Left ventricle myocardium inferior (tissue), 1 donor: ENCODE measurements around the gene LRRC3C. TPM values are rescaled to one million over a fixed set of nuclear protein-coding genes. Genes with fewer than 3 reads are reported as not detected.

Source experiments
- DNase-seq: peaks from one replicate; pipeline ENCODE4 v3.0.0-alpha.2; 2020
- H3K27ac ChIP-seq: fragments of 200-600 bp; replicated peaks from 2 replicates; pipeline ENCODE4 v1.8.0; 2021
- H3K27me3 ChIP-seq: fragments of 200-600 bp; 2 replicates; pipeline ENCODE4 v1.8.0; 2021; ENCODE audit warnings: low read depth
- H3K36me3 ChIP-seq: fragments of 200-600 bp; 2 replicates; pipeline ENCODE4 v1.8.0; 2021
- H3K4me1 ChIP-seq: fragments of 200-600 bp; 2 replicates; pipeline ENCODE4 v1.8.0; 2021
- H3K4me3 ChIP-seq: fragments of 200-600 bp; 2 replicates; pipeline ENCODE4 v1.8.0; 2021; ENCODE audit warnings: mild to moderate bottlenecking, moderate library complexity
- H3K9me3 ChIP-seq: fragments of 200-600 bp; replicated peaks from 2 replicates; pipeline ENCODE4 v1.8.0; 2021
- intact Hi-C: fragments of 100-400 bp; cut with micrococcal nuclease; formaldehyde crosslinking; loops from one replicate; pipeline ENCODE4 v1.11.0; 2022
- total RNA-seq: library from RNA; stranded (reverse); fragmentation: NEBNext Ultra II Directional; extraction: Animal tissue kit (Norgen Biotek cat#: 25700); gene quantifications from one replicate; pipeline ENCODE4 v1.2.1, GENCODE V29; 2021
- TF ChIP-seq, protein P1 (sequence below): fragments of 200-600 bp; IDR thresholded peaks from 2 replicates; pipeline ENCODE4 v1.8.0; 2021; ENCODE audit warnings: antibody characterized with exemption, mild to moderate bottlenecking, borderline replicate concordance
- donor health status: DM: no; HTN: yes; CAD: no; lungs with severe emphysema.

The LRRC3C gene
- total RNA-seq, 1 donor from 2014 or later, result not detected

DNA sequence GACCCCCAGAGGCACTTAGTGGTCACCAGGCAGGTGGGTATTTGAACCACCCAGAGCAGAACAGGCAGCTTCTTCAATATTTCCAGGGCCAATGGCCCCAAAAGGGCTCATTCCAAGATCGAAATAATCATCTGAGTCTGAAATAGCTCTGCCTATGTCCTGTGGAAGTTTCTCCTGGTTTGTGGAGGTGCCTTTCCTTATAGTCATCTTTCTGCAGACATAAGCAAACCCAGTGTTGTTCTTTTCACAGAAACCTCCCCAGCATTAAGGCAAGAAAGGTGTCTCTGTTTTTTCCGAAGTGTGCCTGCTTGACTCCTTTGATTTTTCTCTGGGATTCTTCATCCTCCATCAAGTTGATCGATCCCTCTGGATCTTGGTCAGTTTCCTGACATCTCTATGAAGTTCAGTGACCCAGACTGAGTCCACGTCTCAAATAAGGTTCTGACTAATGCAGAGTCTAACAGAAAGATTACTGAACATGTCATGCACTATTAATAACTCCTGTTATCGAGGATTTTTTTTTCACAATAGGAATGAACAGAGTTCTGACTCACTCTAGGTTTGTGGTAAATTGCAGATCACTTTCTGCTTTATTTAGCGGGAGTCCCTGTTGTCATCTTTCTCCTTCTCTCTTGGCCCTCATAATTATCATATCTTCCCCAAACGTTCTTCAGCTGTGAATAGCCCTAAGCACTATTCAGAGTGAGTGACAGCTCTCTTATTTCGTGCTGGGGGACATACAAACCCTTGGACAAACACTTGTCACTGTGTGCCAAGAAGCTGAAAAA, 1.5 kb downstream of the LRRC3C start:
- intact Hi-C loops, result no loop called here

DNA sequence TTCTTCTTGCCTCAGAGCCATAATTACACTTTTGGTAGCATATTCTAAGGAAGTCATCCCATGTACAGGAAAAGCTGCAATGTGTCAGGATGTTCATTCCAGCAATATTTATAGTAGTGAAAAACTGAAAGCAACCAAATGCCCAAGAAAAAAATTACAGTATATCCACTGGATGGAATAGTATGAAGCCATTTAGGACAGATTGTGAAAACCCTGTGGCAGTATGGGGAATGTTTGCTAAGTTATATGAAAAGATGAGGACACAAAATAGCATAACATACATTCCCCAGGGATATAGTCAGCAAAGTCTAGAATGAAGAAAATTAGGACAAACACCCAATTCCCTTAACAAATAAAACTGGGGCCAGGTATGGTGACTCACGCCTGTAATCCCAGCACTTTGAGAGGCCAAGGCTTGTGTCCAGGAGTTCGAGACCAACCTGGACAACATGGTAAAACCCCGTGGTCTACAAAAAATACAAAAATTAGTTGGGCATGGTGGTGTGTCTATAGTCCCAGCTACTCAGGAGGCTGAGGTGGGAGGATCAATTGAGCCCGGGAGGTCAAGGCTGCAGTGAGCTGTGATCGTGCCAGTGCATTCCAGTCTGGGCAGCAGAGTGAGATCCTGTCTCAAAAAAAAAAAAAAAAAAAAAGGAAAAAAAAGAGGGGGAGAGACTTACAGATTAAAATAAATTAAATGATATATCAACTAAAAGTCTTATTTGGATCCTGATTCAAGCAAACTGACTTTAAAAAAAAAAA, 2.3 kb downstream of the LRRC3C start:
- Histone ChIP-seq H3K27me3 (no peaks in the 10 kb centered on the region), H3K27ac (peak overlapping the region; percentile 92), H3K9me3 (no peaks in the 10 kb centered on the region), H3K36me3 (no peaks in the 10 kb centered on the region), H3K4me1 (peaks cover 79% of the 10 kb centered on the region), H3K4me3 (peak overlapping the region; percentile 87)
- intact Hi-C loops, result no loop called here
- DNase-seq, result no peak
- TF ChIP-seq, protein P1, sequence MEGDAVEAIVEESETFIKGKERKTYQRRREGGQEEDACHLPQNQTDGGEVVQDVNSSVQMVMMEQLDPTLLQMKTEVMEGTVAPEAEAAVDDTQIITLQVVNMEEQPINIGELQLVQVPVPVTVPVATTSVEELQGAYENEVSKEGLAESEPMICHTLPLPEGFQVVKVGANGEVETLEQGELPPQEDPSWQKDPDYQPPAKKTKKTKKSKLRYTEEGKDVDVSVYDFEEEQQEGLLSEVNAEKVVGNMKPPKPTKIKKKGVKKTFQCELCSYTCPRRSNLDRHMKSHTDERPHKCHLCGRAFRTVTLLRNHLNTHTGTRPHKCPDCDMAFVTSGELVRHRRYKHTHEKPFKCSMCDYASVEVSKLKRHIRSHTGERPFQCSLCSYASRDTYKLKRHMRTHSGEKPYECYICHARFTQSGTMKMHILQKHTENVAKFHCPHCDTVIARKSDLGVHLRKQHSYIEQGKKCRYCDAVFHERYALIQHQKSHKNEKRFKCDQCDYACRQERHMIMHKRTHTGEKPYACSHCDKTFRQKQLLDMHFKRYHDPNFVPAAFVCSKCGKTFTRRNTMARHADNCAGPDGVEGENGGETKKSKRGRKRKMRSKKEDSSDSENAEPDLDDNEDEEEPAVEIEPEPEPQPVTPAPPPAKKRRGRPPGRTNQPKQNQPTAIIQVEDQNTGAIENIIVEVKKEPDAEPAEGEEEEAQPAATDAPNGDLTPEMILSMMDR, result no peak

More for the DNA sequence above, 1.5 kb downstream of the LRRC3C start:
- no peak for DNase-seq
- Histone ChIP-seq H3K27me3 (no peaks in the 10 kb centered on the region), H3K4me1 (peaks cover 79% of the 10 kb centered on the region), H3K27ac (peak overlapping the region; percentile 92), H3K36me3 (peaks cover under 1% of the 10 kb centered on the region), H3K9me3 (no peaks in the 10 kb centered on the region), H3K4me3 (peak overlapping the region; percentile 87)
- TF ChIP-seq, protein P1, result no peak

DNA sequence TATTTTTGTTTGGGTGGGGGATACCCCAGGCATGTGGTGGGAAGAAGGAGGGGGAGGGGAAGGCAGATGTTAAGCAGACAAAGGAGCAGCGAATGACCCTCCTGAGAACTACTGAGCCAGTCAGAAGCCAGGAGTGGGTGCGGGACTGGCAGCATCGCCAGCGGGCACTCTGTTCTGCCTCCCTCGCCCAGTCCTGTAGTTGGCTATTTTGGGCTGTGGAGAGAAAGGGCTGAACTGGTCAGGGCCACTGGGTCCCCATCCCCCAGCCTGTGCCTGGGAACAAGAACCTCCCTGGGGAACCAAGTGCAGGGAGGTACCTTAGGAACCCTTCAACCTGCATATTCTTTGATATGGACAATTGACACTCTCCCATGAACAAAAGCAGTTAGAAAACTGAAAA, 6.4 kb downstream of the LRRC3C start:
- no peaks in the 10 kb centered on the region for H3K27me3 ChIP-seq
- DNase-seq, result peak; percentile 61
- intact Hi-C loops, result no loop called here
- no peaks in the 10 kb centered on the region for H3K9me3 ChIP-seq
- TF ChIP-seq, protein P1, result no peak
- H3K27ac ChIP-seq, result peak overlapping the region; percentile 80
- H3K4me3 ChIP-seq, result no peak overlapping the region
- peaks cover 54% of the 10 kb centered on the region for H3K4me1 ChIP-seq
- no peaks in the 10 kb centered on the region for H3K36me3 ChIP-seq

DNA sequence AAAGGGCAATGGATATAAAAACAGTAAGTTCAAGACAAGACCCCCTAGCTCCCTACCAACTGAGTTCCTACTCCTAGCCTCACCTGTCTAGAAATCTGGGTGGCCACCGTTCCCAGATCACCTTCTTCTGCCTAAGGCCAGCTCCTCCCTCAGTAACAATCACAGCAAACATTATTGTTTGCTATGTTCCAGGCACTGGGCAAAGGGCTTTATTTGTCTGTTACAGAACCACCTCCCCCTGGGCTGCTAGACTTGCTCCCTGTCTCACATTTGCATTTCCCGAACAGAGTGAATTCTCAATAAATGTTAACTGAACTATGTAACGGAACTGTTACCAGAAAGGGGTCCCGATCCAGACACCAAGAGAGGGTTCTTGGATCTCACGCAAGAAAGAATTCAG, 6.8 kb downstream of the LRRC3C start:
- intact Hi-C loops, result no loop called here
- peak overlapping the region; percentile 80 for H3K27ac ChIP-seq
- peaks cover 54% of the 10 kb centered on the region for H3K4me1 ChIP-seq
- no peaks in the 10 kb centered on the region for H3K9me3 ChIP-seq
- no peaks in the 10 kb centered on the region for H3K27me3 ChIP-seq
- no peak overlapping the region for H3K4me3 ChIP-seq
- H3K36me3 ChIP-seq, result no peaks in the 10 kb centered on the region
- TF ChIP-seq, protein P1, result no peak
- no peak for DNase-seq

DNA sequence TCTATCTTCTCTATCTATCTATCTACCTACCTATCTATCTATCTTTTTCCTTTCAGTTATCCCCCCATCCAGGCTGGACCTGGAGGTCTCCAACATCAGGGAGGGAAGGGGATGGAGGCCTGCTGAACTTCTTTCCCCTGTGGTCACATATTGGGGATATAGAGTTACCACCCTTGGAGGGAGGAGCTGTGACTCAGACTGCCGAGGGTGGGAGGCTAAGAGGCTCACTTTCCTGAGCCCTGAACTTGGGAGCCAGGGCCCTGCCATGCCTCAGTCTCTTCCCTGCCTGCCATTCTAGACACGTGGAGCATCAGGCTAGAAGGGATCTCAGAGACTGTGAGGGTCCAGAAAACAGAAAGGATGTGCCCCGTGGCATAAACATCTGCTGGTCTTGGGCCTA, 8.4 kb downstream of the LRRC3C start:
- TF ChIP-seq, protein P1, result no peak
- peaks cover 47% of the 10 kb centered on the region for H3K4me1 ChIP-seq
- no peak for DNase-seq
- H3K9me3 ChIP-seq, result no peaks in the 10 kb centered on the region
- no peak overlapping the region for H3K27ac ChIP-seq
- H3K36me3 ChIP-seq, result no peaks in the 10 kb centered on the region
- intact Hi-C loops, result no loop called here
- H3K4me3 ChIP-seq, result no peak overlapping the region
- no peaks in the 10 kb centered on the region for H3K27me3 ChIP-seq
